ENCODE measurements around the gene SLC17A7.

- TF ChIP-seq ZNF8 (CRISPR knock-in tag; IDR thresholded peaks at IDR 0.05) (no peak), PPARA (CRISPR knock-in tag; IDR thresholded peaks at IDR 0.05; ENCODE audit: borderline replicate concordance) (no peak), TOX (CRISPR knock-in tag; IDR thresholded peaks at IDR 0.05; ENCODE audit: borderline replicate concordance) (no peak), BACH2 (CRISPR knock-in tag; IDR thresholded peaks at IDR 0.05; ENCODE audit: borderline replicate concordance) (no peak), ESRRG (CRISPR knock-in tag; IDR thresholded peaks at IDR 0.05) (no peak), ARNTL (CRISPR knock-in tag; IDR thresholded peaks at IDR 0.05; ENCODE audit: borderline replicate concordance, low read depth) (no peak), ZNF70 (CRISPR knock-in tag; IDR thresholded peaks at IDR 0.05) (no peak), GLIS3 (CRISPR knock-in tag; IDR thresholded peaks at IDR 0.05) (no peak)
- TF ChIP-seq, protein P1, sequence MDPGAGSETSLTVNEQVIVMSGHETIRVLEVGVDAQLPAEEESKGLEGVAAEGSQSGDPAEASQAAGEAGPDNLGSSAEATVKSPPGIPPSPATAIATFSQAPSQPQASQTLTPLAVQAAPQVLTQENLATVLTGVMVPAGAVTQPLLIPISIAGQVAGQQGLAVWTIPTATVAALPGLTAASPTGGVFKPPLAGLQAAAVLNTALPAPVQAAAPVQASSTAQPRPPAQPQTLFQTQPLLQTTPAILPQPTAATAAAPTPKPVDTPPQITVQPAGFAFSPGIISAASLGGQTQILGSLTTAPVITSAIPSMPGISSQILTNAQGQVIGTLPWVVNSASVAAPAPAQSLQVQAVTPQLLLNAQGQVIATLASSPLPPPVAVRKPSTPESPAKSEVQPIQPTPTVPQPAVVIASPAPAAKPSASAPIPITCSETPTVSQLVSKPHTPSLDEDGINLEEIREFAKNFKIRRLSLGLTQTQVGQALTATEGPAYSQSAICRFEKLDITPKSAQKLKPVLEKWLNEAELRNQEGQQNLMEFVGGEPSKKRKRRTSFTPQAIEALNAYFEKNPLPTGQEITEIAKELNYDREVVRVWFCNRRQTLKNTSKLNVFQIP (CRISPR knock-in tag; IDR thresholded peaks at IDR 0.05; ENCODE audit: borderline replicate concordance, low read depth): no peak
- TF ChIP-seq, protein P2, sequence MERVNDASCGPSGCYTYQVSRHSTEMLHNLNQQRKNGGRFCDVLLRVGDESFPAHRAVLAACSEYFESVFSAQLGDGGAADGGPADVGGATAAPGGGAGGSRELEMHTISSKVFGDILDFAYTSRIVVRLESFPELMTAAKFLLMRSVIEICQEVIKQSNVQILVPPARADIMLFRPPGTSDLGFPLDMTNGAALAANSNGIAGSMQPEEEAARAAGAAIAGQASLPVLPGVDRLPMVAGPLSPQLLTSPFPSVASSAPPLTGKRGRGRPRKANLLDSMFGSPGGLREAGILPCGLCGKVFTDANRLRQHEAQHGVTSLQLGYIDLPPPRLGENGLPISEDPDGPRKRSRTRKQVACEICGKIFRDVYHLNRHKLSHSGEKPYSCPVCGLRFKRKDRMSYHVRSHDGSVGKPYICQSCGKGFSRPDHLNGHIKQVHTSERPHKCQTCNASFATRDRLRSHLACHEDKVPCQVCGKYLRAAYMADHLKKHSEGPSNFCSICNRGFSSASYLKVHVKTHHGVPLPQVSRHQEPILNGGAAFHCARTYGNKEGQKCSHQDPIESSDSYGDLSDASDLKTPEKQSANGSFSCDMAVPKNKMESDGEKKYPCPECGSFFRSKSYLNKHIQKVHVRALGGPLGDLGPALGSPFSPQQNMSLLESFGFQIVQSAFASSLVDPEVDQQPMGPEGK (CRISPR knock-in tag; IDR thresholded peaks at IDR 0.05; ENCODE audit: borderline replicate concordance): no peak
- TF ChIP-seq, protein P3, sequence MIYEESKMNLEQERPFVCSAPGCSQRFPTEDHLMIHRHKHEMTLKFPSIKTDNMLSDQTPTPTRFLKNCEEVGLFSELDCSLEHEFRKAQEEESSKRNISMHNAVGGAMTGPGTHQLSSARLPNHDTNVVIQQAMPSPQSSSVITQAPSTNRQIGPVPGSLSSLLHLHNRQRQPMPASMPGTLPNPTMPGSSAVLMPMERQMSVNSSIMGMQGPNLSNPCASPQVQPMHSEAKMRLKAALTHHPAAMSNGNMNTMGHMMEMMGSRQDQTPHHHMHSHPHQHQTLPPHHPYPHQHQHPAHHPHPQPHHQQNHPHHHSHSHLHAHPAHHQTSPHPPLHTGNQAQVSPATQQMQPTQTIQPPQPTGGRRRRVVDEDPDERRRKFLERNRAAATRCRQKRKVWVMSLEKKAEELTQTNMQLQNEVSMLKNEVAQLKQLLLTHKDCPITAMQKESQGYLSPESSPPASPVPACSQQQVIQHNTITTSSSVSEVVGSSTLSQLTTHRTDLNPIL (CRISPR knock-in tag; IDR thresholded peaks at IDR 0.05; ENCODE audit: low read depth): no peak
- TF ChIP-seq, protein P4, sequence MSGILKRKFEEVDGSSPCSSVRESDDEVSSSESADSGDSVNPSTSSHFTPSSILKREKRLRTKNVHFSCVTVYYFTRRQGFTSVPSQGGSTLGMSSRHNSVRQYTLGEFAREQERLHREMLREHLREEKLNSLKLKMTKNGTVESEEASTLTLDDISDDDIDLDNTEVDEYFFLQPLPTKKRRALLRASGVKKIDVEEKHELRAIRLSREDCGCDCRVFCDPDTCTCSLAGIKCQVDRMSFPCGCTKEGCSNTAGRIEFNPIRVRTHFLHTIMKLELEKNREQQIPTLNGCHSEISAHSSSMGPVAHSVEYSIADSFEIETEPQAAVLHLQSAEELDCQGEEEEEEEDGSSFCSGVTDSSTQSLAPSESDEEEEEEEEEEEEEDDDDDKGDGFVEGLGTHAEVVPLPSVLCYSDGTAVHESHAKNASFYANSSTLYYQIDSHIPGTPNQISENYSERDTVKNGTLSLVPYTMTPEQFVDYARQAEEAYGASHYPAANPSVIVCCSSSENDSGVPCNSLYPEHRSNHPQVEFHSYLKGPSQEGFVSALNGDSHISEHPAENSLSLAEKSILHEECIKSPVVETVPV (CRISPR knock-in tag; IDR thresholded peaks at IDR 0.05): no peak
Measured at GRCh38 chr19:49415810-49416200, 25.5 kb downstream of the SLC17A7 start.
